Kidney glomerular epithelial cell (primary cell): Measurements from ENCODE around the gene PASK.
A peak's percentile ranks its signal among the peaks of the same experiment; 100 is the strongest.
"Not testable (repeated sequence)": the region's sequence is repeated elsewhere in the genome, so short reads cannot be mapped to it uniquely, and the experiment has no call there.

ENCODE experiments used
- DNase-seq: peaks from one replicate; lab custom pipeline; 2025; lab: John Stamatoyannopoulos, UW

PASK gene

DNA sequence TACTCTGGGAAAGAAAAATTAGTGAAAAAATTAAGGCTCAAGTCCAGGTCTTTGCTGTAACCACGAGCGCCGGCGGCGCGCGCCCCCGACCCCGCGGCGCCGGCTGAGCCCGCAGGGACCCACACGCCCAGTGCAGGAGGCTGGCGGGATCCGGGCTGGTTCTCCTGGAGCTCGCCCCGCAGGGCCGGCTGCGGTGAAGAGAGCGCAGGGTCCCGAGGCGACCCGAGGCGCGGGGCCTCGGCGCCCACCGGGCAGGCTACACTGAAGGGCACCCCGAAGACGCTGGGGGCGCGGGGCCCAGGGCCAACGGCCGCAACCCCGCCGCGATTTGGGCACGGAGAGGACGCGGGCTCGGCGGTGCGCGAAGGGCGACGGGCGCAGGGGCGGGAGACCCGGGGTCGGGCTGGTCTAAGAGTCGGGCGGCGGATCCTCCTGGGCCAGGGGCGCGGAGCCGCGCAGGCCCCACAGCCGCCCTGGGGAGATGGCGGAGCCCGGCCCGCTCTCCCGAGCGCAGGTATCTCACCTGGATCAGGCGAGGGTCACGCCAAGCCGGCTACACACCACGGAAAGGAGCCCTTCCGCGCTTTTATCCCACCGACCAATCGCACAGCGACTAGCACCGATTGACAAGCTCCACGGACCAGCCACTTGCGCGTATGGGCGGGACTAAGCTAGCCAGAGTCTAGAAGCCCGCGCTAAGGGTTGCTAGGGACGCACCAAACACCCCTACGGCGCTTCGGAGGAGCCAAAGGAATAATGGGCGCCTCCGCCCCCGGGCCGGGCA is at the start of gene PASK:
PASK (minus strand) TSS at position 582 of the 784 bp plus-strand sequence. CDS start 6,440 bp downstream, outside the sequence.
- DNase-seq = peak; percentile 92

DNA sequence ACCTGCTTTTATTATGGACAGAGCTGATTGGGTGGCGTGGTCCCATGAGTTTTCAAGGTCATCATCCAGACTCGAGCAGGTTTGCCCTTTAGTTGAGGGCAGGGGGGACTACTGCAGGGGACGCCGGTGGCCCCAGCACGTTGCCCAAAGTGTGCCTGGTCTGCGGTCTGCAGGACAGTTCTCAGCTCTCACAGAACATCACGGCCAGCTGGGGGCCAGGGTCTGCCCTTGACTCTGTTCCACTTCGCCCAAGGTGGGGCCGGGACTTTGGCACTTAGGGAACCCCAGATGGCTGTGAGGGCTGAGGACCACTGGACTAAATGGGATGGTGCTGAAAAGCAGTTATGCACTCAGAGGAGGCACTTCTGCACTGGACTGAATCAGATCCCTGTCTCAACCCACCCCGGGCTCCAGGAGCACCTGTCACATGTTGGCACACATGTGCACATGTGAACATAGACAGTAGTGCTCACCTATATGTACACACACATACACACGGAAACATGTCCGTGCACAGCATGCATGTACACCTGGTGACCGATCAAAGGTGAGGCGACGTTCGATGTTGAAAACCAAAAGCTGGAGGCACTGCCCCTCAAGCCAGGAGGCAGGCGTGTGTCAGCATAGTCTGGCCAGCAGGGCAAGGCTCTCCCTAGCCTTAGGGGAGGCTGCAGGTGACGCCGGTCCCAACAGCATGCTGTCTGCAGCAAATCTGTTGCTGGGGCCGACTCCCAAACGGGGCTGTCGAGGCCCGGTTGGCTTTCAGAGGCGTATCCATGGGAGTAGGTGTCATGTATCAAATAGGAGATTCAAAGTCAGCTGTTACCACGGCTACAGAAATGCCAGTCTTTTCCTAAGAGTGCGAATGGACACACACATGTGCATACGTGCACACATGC is 49.4 kb upstream of the PASK start:
- no peak for DNase-seq

DNA sequence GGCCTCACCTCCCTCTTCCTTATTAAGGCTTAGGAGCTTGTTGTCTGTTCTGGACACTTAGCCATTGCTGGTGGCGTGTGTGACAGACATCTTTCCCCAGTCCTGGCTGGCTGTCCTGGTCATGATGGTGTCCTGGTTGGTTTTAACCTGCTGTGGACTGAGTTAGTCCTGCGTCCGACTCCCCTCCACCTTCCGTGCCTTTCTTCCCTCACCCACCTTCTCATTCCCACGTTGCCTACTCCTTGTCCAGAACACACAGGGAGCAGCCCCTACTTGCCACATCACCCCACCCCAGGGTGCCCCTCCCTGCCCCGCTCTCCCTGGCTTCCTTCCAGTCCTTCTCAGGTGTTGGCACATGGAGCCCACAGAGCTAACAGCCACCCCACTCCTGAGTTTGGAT is 48.7 kb upstream of the PASK start:
- no peak for DNase-seq

DNA sequence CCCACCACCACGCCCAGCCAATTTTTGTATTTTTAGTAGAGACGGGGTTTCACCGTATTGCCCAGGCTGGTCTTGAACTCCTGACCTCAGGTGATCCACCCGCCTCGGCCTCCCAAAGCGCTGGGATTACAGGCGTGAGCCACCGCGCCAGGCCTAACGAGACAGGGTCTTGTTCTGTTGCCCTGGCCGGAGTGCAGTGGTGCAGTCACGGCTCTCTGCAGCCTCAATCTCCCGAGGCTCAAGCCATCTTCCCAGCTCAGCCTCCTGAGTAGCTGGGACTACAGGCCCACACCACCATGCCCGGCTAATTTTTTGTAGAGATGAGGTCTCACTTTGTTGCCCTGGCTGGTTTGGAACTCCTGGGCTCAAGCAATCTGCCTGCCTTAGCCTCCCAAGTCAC is 48.0 kb upstream of the PASK start:
- DNase-seq = not testable (repeated sequence)

DNA sequence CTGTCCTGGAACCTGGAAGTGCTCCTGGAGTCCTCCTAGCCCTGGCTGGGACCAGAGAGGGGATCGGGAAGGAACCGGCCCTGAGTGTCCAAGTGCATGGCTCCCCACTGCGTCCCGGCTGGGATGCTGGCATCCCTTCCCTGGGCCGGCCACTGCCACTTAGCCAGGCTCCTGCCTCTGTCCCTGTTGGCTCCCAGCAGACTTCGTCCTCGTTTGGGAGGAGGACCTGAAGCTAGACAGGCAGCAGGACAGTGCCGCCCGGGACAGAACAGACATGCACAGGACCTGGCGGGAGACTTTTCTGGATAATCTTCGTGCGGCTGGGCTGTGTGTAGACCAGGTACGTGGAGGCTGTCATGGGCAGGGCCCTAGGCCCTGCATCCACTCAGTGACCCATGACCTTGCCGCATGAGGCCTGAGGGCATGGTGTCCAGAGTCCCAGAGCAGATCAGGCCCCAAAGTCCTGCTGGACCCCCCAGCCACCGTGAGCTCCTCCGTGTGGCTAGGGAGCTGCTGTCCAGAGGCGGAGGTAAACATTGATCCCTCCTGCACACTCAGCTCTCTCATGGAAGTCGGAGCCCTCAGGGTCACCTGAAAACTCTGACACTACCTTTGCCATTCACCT is 46.3 kb upstream of the PASK start:
- no peak for DNase-seq

DNA sequence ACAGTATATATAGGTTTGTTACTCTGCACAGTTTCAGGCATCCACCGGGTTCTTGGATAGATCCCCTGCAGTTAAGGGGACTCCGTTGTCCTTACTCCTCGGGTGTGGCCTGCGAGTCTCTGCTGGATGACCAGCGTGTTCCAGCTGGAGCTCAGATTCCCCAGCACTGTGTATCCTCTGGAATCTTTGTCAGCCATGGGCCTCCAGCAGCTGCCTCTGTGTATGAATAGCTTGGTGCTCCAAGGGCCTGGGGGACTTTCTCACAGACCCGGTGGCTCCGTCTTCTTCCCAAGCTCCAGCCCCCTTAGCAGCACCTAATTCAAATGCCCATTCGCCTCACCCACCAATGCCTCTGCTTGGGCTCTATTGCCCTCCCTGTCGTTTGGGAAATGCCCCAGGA is 45.5 kb upstream of the PASK start:
- DNase-seq = no peak

DNA sequence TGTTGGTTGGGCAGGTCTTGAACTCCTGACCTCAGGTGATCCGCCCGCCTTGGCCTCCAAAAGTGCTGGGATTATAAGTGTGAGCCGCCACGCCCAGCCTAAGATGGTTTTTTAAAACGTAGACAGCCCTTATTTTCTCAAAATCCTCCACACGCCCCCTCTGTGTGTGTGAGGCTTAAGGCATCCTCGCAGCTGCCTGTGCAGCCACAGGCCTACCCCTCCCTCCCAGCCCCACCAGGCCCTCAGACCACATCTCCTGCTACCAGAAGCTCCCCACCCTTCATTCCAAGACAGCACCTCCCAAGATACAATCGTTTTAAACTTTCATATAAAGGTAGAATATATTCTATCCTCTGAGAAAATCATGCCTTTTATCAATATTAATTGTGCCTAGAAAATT is 44.0 kb upstream of the PASK start:
- DNase-seq = no peak

DNA sequence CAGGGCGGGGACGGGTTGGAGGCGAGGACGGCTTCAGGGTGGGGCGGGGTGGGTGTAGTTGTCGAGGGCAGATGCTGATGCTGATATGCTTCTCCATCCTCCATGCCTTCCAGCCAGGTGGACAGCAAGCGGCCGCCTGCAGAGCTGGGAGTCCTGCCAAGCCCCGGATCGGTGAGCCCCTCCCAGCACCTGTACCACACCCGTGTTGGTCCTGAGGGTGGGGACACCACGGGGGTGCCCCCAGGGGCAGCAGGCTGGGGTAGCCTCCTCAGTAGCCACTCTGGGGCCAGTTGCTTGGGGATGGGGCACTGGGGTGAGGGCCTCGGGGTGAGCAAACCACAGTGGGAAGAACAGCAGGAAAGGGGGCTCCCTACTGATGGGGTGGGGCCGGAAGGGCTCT is 41.8 kb upstream of the PASK start:
- no peak for DNase-seq

DNA sequence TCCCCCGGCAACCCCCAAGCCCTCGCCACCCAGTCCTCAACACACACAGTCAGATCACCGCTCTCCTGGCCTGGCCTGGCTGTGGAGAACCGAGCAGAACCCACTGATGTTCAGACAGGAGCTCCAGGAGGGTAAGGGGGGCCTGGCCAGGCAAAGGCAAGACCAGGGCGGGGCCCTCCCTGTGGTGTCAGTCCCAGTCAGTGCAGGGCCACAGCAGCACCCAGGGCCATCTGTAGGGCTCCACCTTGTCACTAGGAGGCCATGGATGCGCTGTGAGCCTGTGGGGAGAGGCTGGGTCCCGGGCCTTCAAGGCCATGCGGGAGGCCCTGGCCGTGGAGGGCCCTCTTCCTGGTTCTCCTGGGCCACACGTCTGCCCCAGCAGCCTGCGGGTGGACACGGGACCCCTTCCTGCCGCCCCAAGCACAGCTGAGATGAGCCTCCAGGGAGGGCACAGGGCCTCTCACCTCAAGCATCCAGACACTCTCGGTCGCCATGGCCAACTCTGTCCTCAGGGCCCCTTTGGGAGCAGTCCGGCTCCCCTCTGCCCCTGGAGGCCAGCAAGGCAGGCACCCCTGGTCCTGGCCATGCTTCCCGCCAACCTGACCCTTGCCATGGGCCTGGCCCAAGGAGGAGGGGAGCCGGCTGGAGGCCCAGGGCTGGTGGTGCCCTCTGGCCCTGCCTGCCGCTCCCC is 41.2 kb upstream of the PASK start:
- no peak for DNase-seq

DNA sequence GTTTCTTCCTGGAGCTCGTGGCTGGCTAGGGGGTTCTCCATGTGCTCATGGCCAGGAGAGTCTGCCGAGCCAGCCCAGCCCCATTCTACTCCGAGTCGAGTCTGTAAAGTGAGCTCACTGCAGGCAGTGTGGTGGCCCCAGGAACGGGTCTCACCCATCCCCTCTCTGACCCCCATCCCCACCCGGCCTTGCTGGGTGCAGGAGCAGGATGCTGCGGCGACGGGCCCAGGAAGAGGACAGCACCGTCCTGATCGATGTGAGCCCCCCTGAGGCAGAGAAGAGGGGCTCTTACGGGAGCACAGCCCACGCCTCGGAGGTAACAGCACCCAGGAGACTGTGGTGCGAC is 40.6 kb upstream of the PASK start:
- DNase-seq = no peak

DNA sequence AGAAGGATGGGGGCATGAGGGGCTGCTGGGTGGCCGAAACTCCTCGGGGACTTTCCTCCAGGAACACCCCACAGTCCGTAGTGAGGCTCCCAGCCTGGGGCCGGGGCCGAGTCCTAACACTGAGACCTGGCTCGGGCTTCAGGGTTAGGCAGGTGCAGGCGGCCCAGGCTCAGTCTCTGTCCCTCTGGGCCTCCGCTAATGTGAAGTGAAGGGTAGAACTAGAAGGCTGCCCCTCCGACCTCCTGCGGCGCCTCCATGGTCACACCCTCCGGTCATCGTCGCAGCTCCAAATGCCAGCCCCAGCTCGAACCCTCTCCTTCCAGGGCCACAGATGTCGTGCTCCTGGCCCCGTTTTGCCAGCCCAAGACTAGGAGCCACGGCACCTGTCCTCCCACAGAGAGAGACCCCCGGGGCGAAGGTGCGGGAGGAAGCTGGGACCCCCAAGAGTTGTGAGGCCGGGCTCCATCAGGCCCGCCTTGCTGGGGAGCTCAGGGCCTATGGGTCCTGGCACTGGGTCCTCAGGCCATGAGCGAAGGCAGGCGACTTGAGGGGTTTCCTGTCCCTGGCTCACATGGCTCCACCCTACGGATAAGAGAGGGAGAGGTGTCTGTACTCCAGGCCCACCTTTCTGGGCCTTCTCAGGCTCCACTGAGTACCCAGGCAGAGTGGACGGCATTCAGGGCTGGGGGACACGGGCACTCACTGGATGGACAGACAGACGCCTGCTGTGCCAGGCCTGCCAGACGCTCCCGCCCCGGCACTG is 40.0 kb upstream of the PASK start:
- DNase-seq = no peak

DNA sequence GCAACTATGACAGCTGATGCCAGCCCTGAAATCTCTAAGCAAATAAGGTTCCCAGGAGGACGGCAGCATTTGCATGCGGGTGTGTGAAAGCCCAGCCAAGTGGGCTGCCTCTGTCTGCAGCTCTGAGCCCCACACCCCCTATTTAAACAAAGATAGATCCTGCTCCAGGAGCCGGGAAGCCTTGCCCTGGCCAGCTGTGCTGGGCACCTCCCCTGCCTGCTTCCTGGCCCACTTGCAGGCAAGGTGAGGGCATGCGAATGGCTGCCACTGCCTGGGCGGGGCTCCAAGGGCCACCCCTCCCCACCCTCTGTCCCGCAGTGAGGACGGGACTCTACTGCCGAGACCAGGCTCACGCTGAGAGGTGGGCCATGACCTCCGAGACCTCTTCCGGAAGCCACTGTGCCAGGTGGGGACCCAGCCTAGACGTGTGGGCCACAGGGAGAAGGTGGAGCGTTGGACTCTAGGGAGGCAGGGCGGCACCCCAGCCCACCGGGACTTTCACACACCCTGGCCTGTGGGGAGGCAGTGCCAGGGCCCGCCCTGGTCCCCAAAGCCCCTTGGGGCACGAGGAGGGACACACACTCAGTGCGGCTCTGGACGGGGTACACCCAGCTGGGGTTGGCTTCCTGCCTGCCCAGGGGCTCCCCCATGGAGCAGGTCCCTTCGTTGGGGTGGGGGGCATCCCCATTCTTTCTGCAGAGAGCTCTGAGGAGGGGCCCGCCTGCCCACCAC is 39.3 kb upstream of the PASK start, which contains the start of gene ANO7:
ANO7 (plus strand) TSS at position 317 of the 732 bp plus-strand sequence. CDS start 1,387 bp downstream, outside the sequence.
- no peak for DNase-seq

DNA sequence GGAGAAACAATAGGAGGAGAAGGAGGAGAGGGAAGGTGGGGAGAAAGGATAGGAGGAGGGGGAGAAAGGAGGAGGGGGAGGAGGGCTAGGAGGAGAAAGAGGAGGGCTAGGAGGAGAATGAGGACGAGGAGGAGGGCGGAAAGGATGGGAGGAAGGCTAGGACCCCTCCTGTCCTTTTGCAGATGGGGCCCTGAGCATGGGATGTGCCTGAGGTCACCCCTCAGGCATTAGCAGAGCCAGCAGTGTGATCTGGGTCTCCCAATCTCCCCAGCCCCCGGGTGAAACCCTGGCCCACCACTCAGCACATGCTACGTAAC is 38.6 kb upstream of the PASK start:
- DNase-seq = no peak

DNA sequence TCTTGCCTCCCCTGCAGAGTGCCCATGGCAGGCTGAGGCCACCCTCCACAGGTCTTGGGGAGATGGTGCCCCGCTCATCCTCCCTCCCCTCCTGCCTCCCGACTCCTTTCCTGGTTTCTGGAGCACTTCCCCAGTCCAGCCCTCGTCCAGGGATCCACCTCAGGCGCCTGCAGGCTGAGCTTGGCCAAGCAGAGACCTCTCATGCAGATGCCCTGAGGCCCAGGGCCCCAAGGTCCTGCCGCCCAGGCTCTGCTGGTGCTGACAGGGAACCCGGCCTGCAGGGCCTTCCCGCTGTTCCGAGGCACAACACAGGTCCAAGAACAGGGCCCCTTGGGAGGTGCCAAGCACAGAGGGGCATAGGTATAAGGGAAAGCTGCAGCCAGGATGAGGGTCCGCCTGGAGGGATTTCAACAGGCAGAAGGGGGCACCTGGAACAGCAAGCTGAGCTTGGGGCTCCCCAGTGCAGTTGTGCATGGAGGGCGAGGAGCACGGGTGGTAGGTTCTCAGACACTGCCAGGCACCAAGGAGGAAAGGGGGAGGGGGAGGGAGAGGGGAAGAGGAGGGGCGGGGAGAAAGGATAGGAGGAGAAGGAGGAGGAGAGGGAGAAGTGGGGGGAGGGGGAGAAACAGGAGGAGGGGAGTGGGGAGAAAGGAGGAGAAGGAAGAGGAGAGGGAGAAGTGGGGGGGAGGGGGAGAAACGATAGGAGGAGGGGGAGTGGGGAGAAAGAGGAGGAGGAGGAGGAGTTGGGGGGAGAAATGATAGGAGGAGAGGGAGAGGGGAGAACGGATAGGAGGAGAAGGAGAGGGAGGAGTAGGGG is 38.0 kb upstream of the PASK start:
- no peak for DNase-seq

DNA sequence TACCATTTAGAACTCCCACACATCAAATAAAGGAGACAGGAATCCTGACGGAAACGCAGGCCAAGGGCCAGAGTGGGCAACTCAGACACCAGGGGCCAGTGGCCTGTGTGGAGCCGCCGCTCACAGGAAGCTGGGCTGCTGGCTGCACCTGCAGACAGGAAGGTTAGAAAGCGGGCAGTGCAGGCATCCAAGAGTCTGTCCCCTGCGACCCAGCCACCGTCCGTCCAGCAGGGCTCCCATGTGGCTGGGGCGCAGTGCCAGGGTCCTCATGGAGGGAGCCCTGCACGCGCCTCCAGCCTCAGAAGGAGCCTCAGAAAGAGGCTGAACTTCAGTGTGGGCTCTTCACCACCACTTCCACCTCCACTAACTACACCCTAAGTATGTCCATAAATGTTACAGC is 36.7 kb upstream of the PASK start:
- no peak for DNase-seq

DNA sequence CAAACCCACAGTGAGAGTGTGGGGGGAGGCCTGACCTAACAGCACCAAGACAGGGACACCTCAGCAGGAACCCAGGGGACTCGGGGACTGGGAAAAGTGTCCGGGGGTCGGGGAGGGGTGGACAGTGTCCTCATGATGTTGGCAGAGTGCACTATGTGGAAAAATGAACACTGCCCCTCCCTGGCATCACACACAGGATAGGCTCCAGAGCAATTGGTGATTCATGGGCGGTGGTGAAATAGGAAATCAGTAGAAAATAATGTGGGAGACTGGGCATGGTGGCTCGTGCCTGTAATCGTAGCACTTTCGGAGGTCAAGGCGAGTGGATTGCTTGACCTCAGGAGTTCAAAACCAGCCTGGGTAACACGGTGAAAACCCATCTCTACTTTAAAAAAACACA is 35.6 kb upstream of the PASK start:
- no peak for DNase-seq

DNA sequence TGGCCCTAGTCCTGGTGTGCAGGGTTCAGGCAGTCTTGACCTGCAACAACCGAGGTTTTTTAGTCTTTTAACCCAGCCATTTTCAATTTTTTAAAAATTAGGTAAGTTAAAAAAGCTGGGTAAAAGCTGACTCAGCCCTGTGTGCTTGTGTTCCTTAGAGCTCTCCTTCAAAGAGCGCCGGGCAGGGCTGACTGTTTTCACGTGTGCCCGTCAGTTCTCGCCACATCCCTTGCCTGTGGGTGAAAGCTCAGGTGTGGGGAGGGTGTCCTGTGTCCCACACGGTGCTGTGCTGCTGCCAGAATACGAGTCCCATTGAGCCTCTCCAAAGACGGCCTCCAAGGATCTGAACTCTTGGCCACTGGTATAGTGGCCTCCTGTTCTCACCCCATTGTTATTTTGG is 33.9 kb upstream of the PASK start:
- no peak for DNase-seq

DNA sequence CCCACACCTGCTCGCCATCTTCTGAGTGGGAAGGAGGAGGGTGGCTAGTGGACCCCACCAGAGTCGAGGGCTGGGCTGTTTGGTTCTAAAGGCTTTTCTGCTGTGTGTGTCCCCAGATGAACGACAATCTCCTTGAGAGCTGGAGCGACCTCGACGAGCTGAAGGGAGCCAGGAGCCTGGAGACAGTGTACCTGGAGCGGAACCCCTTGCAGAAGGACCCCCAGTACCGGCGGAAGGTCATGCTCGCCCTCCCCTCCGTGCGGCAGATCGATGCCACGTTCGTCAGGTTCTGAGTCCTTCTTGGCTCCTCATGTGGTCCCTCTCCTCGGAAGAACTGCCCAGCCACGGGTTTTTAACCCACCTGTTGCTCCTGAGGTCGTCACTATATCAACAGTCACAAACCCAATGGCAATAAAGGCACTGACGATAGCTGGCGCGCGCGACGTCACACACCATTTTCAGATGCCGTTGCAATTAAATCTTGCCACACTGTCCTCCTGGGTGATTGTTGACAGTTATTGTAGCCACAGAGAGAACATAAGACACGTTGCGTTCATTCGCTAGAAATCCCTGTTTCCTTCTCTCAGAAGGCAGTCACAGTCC is 33.4 kb upstream of the PASK start:
- DNase-seq = no peak

DNA sequence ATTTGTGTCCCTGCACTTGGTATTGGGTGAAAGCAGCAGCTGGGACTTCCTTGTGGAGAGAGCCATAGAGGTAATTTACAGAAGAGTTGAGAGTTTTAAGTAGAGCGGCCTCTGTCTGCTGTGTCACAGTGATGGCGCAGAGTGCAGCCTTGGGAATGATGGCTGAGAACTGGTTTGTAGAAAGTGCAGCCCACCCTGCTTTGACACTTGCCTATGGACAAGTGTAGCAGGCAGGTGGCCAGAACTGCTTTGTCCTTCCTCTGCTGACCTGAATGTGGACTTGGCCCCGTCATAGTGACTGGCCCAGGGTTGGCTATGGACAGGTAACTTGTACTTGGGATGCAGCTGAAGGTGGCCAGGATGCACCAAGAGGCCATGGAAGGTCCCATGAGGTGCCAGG is 32.9 kb upstream of the PASK start:
- DNase-seq = no peak

DNA sequence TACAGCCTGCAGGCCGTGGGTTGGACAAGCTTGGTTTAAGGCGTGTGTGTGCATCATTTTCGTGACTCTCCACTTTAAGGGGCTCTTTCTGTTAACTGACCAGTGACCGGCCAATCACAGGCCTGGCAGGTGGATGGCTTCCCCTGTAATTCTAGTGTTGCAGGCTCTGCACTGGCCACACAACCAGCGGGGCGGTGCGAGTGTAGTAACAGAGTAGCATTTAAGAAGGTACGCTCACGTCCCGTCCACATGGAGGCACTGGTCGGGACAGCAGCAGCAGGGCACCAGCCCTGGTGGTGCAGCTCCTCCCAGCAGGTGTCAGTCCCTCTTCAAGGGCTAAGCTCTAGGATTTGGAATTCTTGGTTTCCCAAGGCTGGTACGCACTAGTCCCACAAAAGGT is 31.2 kb upstream of the PASK start:
- DNase-seq = no peak
